Activated T-cell treated with anti-CD3 and anti-CD28 coated beads, Interleukin-2, amount 50 U/mL, for 24 hours (primary cell): ENCODE results near the gene ARHGEF10L.
"Not testable (repeated sequence)": the region's sequence is repeated elsewhere in the genome, so short reads cannot be mapped to it uniquely, and the experiment has no call there.

ENCODE experiments used
- DNase-seq: peaks from one replicate; pipeline ENCODE4 v3.0.0-alpha.2; 2020
- H3K27ac Mint-ChIP-seq: 2 replicates; pipeline ENCODE4 v1.8.0; 2020; ENCODE audit warnings: mild to moderate bottlenecking, mixed read lengths
- H3K27me3 Mint-ChIP-seq: 2 replicates; pipeline ENCODE4 v1.8.0; 2020; ENCODE audit warnings: mixed read lengths
- H3K36me3 Mint-ChIP-seq: 2 replicates; pipeline ENCODE4 v1.8.0; 2020; ENCODE audit warnings: low read depth, mixed read lengths
- H3K4me1 Mint-ChIP-seq: 2 replicates; pipeline ENCODE4 v1.8.0; 2020; ENCODE audit warnings: low read depth, mixed read lengths
- H3K4me3 Mint-ChIP-seq: 2 replicates; pipeline ENCODE4 v1.8.0; 2020; ENCODE audit warnings: mild to moderate bottlenecking, moderate library complexity, mixed read lengths
- H3K9me3 Mint-ChIP-seq: 2 replicates; pipeline ENCODE4 v1.8.0; 2020; ENCODE audit warnings: mixed read lengths

Gene ARHGEF10L

DNA sequence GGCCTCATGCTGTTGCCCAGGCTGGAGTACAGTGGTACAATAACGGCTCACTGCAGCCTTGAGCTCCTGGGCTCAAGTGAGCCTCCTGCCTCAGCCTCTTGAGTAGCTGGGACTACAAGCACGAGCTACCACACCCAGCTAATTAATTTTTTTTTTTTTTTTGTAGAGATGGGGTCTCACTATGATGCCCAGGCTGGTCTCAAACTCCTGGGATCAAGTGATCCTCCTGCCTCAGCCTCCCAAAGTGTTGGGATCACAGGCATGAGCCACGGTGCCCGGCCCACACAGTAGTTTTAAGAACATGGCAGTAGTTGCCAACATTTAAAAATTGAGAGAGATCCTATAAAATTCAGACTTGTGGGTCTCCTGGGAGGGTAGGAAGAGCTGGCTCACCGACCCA, 89.5 kb downstream of the ARHGEF10L start:
- not testable (repeated sequence) for H3K4me1 Mint-ChIP-seq, H3K9me3 Mint-ChIP-seq, H3K4me3 Mint-ChIP-seq, DNase-seq, H3K27me3 Mint-ChIP-seq, H3K36me3 Mint-ChIP-seq, H3K27ac Mint-ChIP-seq

DNA sequence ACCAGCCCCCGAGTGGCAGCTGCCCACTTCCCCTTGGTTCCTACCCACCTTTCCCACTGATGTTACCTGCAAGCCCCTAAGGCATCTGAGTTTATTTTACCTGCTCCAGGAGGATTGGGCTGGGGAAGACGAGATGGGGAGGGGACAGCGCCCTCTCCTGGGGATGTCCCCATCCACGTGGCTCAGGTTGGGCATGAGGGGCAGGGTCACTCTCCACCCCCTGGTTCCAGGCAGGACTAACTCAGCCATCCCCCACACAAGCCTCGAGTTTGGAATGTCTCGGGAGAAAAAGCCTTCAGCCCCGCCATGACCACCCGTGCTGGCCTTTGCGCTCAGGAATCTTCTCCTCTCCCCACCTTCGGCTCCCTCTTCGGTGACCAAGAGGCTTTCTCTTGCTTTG, 90.0 kb downstream of the ARHGEF10L start:
- DNase-seq, result no peak
- Mint-ChIP-seq H3K27ac (no peak overlapping the region), H3K9me3 (no peaks in the 10 kb centered on the region)

DNA sequence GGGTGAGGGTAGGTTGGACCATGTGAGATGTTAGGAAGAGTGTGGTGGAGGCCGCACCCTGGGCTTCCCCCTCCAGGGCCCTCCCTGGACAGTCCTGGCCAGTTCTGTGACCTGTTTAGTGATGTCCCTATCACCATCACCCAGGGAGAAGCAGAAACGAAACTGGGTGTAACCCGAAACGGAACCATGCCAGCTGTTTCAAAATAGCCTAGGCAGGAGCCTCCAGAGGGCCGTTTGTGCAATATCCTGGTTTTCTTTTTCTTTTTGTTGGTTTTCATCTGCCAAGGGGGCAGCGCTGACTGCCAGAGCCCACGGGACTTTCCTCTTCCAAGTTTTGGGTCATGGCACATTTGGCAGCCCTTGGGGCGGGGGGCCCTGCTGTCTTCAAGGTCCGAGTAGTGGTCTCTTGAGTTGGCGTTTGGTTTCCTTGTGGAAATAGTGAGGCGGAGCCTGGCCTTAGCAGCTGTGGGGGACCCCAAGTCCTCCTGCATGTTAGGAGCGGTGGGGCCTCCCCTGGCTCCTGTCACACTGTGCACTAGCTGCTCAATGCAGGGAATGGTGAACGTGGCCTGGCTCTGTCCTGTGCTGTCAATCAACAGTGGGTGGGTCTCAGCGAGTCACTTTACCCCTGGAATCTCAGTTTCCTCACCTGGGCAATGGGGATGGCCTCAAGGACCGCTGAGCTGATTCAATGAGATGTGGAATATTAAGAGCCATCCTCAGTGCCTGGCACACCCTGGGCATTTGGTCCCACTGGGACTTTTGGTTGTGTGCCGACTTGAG, 90.7 kb downstream of the ARHGEF10L start:
- no peak for DNase-seq
- H3K4me1 Mint-ChIP-seq, result no peaks in the 10 kb centered on the region
- no peaks in the 10 kb centered on the region for H3K9me3 Mint-ChIP-seq
- H3K27ac Mint-ChIP-seq, result no peak overlapping the region
- H3K27me3 Mint-ChIP-seq, result no peaks in the 10 kb centered on the region
- H3K36me3 Mint-ChIP-seq, result no peaks in the 10 kb centered on the region
- H3K4me3 Mint-ChIP-seq, result no peak overlapping the region

More for the DNA sequence above, 90.0 kb downstream of the ARHGEF10L start:
- Mint-ChIP-seq H3K4me1 (no peaks in the 10 kb centered on the region), H3K4me3 (no peak overlapping the region), H3K36me3 (no peaks in the 10 kb centered on the region), H3K27me3 (no peaks in the 10 kb centered on the region)

DNA sequence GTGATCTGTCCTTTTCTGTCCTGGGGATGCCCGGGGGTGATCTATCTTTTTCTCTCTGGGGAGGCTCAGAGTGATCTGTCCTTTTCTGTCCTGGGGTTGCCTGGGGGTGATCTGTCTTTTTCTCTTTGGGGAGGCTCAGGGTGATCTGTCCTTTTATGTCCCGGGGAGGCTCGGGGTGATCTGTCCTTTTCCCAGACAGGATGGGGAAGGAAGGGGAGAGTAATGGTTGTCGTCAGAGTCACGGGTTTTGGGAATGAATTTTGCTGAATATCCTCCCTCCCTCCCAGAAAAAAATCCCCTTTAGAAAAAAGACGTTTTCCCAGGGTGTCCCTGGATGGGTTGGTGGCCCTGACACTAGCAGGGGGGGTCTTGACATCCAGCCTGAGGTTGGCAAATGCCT, 91.5 kb downstream of the ARHGEF10L start:
- Mint-ChIP-seq H3K36me3 (no peaks in the 10 kb centered on the region), H3K27ac (no peak overlapping the region), H3K4me3 (no peak overlapping the region), H3K27me3 (no peaks in the 10 kb centered on the region), H3K9me3 (no peaks in the 10 kb centered on the region), H3K4me1 (no peaks in the 10 kb centered on the region)
- no peak for DNase-seq

DNA sequence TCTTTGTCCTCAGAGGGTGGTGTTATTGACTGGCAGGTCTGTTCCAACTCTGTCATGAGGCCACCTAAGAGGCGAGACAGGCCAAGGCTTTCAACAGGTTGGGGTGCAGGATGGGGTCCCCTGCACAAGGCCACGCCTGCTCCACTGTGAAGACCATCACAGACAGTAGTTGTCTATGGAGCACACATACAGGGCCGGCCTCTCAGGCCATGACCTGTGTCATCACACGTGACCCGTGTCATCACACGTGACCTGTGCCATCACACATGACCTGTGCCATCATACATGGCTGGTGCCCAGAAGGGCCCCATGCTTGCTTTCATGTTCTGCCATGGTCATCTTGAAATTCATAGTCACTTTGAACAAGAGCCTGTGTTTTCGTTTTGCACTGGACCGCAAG, 91.9 kb downstream of the ARHGEF10L start:
- Mint-ChIP-seq H3K27ac (no peak overlapping the region), H3K9me3 (no peaks in the 10 kb centered on the region), H3K4me1 (no peaks in the 10 kb centered on the region), H3K4me3 (no peak overlapping the region), H3K36me3 (no peaks in the 10 kb centered on the region), H3K27me3 (no peaks in the 10 kb centered on the region)
- DNase-seq, result no peak

DNA sequence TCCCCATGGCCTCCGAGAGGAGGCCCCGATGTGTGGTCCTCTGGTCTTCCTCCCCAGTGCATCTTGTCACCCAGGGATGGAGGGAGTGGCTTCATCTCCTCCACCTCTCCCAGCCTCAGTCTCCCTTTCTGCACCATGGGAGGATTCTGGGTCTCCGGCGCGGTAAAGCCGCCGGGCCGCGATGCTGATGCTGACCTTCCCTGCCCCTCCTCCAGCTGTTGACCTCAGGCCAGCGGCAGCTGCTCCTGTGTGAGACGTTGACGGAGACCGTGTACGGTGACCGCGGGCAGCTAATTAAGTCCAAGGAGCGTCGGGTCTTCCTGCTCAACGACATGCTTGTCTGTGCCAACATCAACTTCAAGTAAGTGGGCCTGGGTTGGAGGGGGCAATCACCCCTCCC, 92.6 kb downstream of the ARHGEF10L start:
- H3K4me3 Mint-ChIP-seq, result no peak overlapping the region
- no peak for DNase-seq
- H3K9me3 Mint-ChIP-seq, result no peaks in the 10 kb centered on the region
- no peak overlapping the region for H3K27ac Mint-ChIP-seq
- H3K27me3 Mint-ChIP-seq, result no peaks in the 10 kb centered on the region
- no peaks in the 10 kb centered on the region for H3K4me1 Mint-ChIP-seq
- no peaks in the 10 kb centered on the region for H3K36me3 Mint-ChIP-seq

DNA sequence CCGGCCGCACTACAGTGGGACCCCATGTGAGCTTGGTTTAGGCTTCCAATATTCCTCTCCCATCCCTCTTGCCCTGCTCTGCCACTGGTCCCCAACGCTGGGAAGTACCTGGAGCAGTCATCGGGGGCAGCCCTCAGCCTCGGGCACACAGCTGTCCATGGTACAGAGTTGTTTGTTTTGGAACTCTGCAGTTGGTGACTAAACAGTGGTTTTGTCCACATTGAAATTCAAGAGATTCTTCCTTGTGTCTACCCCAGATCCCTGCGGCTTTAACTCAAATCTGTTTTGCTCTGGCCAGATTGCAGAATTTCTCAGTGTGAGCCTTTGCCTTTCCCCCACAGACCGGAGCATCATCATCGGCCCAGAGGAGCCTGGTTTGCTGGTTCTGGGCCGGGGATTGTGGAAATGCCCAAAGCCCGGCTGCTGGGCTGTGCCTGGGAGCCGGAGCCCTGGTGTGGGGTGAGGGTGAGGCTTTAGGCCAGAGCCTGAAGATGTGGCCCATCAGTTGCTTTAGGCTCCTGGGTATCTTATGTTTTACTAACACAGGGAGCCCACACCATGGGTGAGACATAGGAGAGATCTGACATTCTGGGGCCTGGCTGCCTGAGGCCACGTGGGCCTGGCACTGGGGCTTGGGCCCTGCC, 93.2 kb downstream of the ARHGEF10L start:
- Mint-ChIP-seq H3K4me3 (no peak overlapping the region), H3K27me3 (no peaks in the 10 kb centered on the region), H3K4me1 (no peaks in the 10 kb centered on the region), H3K9me3 (no peaks in the 10 kb centered on the region), H3K27ac (no peak overlapping the region), H3K36me3 (no peaks in the 10 kb centered on the region)
- no peak for DNase-seq

DNA sequence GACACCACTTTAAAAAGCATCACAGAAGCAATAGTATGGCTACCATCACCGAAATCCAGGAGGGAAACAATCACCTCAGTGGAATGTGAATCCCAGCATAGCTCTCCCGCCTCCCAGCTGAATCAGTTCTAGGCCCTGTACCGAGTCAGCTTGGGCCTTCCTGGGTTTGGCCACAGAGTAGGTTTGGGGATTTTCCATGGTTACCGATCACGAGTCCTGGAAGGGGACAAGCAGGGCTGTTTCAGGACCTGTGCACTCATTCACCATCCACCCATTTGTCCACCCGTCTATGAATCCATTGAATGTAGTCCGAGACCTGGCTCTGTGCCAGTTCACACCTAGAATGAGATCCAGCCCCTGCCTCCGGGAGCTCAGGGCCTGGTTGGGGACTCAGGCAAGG, 94.2 kb downstream of the ARHGEF10L start:
- Mint-ChIP-seq H3K27me3 (no peaks in the 10 kb centered on the region), H3K4me3 (no peak overlapping the region), H3K4me1 (no peaks in the 10 kb centered on the region), H3K36me3 (no peaks in the 10 kb centered on the region), H3K27ac (no peak overlapping the region), H3K9me3 (no peaks in the 10 kb centered on the region)
- DNase-seq, result no peak

DNA sequence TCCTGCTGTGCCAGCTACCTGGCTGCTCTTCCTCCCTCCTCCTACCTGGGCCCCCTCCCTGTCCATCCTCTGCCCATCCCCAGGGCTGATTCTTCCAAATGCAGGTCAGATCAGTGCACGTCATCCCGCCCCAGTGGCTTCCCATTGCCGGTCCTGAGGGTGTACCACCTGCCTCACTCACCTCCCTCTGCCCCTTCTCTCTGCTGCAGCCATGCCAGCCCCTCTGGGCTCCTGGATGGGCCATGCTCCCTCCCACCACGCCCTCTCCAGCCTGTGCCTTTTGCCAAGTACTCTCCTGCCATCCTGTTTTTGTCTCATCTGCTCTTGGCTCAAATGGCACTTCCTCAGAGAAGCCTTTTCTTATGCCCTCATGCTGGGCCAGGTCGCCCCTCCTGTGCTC, 95.8 kb downstream of the ARHGEF10L start:
- Mint-ChIP-seq H3K4me3 (no peak overlapping the region), H3K27me3 (no peaks in the 10 kb centered on the region), H3K27ac (no peak overlapping the region), H3K4me1 (no peaks in the 10 kb centered on the region), H3K9me3 (no peaks in the 10 kb centered on the region), H3K36me3 (no peaks in the 10 kb centered on the region)
- DNase-seq, result no peak

DNA sequence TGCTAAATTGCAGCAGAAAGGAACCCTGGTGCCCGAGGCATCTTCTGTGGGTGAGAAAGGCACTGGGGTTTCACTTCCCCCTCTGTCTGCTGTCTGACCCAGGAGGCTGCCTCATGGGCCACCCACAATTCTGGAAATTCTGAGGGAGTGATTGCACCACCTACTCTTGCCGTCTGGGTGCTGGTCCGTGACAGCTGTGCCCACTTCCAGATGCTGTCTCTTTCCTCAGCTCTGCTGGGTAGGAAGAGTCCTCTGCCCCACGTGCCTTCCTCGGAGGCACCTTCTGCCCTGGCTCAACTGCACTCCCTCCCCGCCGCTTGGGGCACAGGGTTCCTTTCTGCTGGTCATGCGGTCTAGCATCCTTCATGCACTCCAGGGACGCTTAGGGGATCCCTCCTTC, 96.3 kb downstream of the ARHGEF10L start:
- H3K36me3 Mint-ChIP-seq, result no peaks in the 10 kb centered on the region

DNA sequence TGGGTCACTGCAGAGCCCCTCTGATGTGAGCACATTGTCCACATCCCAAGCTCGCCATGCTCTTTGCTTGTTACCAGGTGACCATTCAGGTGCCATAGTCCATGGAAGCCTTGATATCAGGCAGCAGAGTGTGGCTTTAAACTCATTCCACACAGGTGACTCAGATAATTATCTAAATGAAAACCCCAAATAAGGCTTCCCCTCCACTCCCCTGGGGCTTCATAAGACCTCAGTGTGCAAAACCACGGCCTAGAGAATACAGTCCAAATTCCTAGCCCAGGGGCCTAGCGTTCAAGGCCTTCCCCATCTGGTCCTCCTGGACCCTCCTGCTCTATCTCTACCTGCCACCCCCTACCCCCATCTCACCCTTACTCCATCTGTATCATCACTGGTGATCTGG, 97.1 kb downstream of the ARHGEF10L start:
- Mint-ChIP-seq H3K4me1 (no peaks in the 10 kb centered on the region), H3K27ac (no peak overlapping the region), H3K9me3 (no peaks in the 10 kb centered on the region), H3K36me3 (no peaks in the 10 kb centered on the region), H3K4me3 (no peak overlapping the region), H3K27me3 (no peaks in the 10 kb centered on the region)
- no peak for DNase-seq

More for the DNA sequence above, 96.3 kb downstream of the ARHGEF10L start:
- no peaks in the 10 kb centered on the region for H3K4me1 Mint-ChIP-seq
- H3K27ac Mint-ChIP-seq, result no peak overlapping the region
- no peaks in the 10 kb centered on the region for H3K27me3 Mint-ChIP-seq
- no peaks in the 10 kb centered on the region for H3K9me3 Mint-ChIP-seq
- no peak overlapping the region for H3K4me3 Mint-ChIP-seq
- no peak for DNase-seq

DNA sequence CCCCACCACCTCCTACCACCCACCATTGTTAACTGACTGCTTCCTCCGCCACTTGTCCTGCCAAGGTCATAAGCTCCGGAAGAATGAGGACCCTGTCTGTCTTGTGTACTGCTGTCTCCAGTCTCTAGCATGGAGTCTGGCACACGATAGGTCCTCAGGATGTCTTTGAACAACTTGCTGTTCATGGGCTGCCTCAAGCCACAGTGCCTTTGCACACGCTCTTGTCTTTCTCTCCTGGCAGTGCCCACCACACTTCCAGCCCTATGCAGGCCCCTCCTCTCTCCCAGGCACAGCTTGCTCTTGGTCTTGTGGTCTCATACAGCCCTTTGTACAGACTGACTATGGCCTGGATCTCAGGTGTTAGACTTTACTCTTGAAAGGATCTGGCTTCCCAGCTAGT, 97.6 kb downstream of the ARHGEF10L start:
- DNase-seq, result no peak
- H3K36me3 Mint-ChIP-seq, result no peaks in the 10 kb centered on the region
- H3K27ac Mint-ChIP-seq, result no peak overlapping the region
- H3K27me3 Mint-ChIP-seq, result peaks cover 2% of the 10 kb centered on the region
- H3K4me3 Mint-ChIP-seq, result no peak overlapping the region
- H3K9me3 Mint-ChIP-seq, result no peaks in the 10 kb centered on the region
- H3K4me1 Mint-ChIP-seq, result no peaks in the 10 kb centered on the region

DNA sequence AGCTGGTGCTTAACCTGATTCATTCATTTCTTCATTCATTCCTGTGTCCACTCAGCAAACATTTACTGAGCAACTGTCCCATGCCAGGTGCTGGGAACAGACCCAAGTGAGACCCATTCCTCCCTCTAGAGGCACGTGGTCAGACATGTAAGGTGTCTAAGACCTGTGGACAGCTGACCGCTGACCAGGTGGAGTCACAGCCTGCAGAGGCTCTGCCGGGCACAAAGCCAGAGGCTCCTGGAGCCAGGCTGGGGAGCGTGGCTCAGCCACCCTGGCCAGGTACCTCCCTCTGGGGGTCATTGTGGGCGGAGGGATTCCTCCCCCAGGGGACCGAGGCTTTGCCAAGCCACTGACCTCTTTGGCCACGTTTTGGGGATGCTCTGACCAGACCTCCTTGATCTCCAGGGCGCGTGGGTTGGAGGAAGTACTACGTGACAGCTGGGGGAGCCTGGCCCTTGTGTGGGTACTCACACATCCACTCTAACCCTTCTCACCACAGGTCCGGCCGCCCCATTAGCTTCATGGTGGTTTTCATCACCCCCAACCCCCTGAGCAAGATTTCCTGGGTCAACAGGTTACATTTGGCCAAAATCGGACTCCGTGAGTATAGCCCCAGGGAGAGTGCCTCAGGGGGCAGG, 100.3 kb downstream of the ARHGEF10L start:
- H3K4me3 Mint-ChIP-seq, result no peak overlapping the region
- peaks cover 3% of the 10 kb centered on the region for H3K27me3 Mint-ChIP-seq
- DNase-seq, result no peak
- H3K36me3 Mint-ChIP-seq, result no peaks in the 10 kb centered on the region
- no peak overlapping the region for H3K27ac Mint-ChIP-seq
- no peaks in the 10 kb centered on the region for H3K9me3 Mint-ChIP-seq
- H3K4me1 Mint-ChIP-seq, result no peaks in the 10 kb centered on the region

DNA sequence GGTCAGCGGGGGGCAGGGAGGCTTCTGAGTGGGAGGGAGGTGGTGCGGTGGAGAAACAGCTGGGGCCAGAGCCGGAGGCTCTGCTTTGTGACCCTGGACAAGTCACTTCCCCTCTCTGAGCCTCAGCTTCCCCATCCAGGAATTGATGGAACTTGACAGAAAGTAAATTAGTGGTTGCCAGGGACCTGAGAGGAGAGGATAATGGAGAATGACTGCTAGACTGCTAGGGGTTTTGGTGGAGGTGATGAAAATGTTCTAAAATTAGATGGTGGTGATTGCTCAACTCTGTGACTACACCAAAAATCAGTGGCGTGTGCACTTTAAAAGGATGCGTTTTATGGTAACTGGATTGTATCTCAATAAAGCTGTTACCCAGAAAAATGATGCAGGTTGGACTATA, 100.9 kb downstream of the ARHGEF10L start:
- Mint-ChIP-seq H3K9me3 (no peaks in the 10 kb centered on the region), H3K27ac (no peak overlapping the region), H3K27me3 (peaks cover 3% of the 10 kb centered on the region), H3K4me3 (no peak overlapping the region), H3K4me1 (no peaks in the 10 kb centered on the region), H3K36me3 (no peaks in the 10 kb centered on the region)
- no peak for DNase-seq

DNA sequence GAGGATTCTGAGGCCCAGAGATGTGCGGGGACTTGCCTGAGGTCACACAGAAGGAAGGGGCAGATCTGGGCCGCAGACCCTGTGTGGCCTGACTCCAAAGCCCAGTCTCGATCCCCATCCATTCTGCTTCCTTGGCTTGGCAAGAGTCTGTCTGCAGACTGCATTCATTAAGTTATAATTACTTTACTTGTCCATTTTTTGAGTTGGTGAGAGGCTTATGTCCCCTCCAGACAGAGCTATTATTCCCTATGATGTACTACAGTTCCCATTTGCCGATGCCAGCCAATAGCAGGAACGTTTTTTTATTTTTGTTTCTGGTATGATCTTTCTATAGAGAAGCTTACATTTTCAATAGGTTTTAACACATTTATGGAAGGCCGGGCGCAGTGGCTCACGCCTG, 101.5 kb downstream of the ARHGEF10L start:
- Mint-ChIP-seq H3K36me3 (no peaks in the 10 kb centered on the region), H3K27ac (no peak overlapping the region), H3K4me1 (no peaks in the 10 kb centered on the region), H3K9me3 (no peaks in the 10 kb centered on the region), H3K4me3 (no peak overlapping the region), H3K27me3 (peaks cover 3% of the 10 kb centered on the region)
- DNase-seq, result no peak
